ENCODE results near the gene RSPH1.

GRCh38 chr21:42480736-42481135 lies 15.3 kb downstream of the RSPH1 start:
- TF ChIP-seq TAF1 (IDR thresholded peaks at IDR 0.05; ENCODE audit: low read depth) (no peak), CEBPB (IDR thresholded peaks at IDR 0.05) (no peak), MAX (IDR thresholded peaks at IDR 0.05) (no peak), RAD21 (IDR thresholded peaks at IDR 0.05; ENCODE audit: low read depth) (no peak)
